ENCODE results near the gene SLC38A6. TPM values are rescaled to one million over a fixed set of nuclear protein-coding genes. Genes with fewer than 3 reads are reported as not detected.

The SLC38A6 gene
- total and polyA plus RNA-seq, 12 donors: 2.6 to 8.9 (median 3.6) TPM

DNA sequence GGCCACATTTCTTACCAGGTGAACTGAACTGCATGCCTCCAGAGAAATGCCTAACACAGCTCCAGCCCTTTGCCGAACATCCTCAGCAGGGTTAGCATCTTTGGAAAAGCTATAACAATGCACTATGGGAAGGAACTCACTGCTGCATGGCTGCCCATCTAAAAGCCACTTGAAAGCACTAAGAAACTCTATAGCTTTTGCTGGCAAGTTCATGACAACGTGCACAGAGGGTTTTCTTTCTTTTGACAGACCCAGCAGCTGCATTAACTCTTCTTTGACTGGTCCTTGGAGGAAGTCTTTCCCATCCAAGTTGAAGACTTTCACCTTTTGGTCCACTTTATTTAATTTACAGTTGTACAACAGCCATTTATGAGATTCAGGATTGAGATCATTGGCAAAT, 5.5 kb upstream of the SLC38A6 start:
- Histone ChIP-seq H3K4me3 (no peak overlapping the region), H3K27ac (no peak overlapping the region), H3K27me3 (no peaks in the 10 kb centered on the region), H3K4me1 (peaks cover 3 to 30% (median 19%) of the 10 kb centered on the region in 9 donors), H3K36me3 (peaks cover 0 to 59% (median 7%) of the 10 kb centered on the region in 9 donors), H3K9me3 (no peaks in the 10 kb centered on the region)
- 46 to 53% methylated on average over 2 of the region's 2 CpGs for WGBS, 2 donors
- TF ChIP-seq, protein P1, sequence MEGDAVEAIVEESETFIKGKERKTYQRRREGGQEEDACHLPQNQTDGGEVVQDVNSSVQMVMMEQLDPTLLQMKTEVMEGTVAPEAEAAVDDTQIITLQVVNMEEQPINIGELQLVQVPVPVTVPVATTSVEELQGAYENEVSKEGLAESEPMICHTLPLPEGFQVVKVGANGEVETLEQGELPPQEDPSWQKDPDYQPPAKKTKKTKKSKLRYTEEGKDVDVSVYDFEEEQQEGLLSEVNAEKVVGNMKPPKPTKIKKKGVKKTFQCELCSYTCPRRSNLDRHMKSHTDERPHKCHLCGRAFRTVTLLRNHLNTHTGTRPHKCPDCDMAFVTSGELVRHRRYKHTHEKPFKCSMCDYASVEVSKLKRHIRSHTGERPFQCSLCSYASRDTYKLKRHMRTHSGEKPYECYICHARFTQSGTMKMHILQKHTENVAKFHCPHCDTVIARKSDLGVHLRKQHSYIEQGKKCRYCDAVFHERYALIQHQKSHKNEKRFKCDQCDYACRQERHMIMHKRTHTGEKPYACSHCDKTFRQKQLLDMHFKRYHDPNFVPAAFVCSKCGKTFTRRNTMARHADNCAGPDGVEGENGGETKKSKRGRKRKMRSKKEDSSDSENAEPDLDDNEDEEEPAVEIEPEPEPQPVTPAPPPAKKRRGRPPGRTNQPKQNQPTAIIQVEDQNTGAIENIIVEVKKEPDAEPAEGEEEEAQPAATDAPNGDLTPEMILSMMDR (IDR thresholded peaks at IDR 0.05): no peak
- ATAC-seq (no peak), DNase-seq (no peak)
- intact Hi-C loops (cut with DNase I): no loop called here

DNA sequence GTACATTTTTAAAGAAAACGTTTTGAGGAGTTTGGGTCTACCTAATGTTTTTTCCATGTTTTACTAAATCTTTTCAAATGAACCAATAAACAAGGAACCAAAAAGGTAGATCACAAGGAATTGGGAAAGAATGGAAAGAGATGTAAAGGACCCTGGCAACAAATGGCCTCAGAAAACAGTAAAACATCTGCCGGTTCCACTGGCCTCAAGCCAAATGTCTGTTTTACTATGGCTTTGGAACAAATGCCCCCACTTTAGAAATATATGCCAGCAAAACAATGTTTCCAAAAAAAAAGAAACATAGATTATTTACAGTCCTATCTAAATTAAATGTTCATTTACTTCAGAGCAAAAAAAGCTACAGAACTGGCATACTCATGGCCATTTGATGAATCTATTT, 3.2 kb upstream of the SLC38A6 start:
- Histone ChIP-seq H3K4me1 (peaks cover 3 to 44% (median 33%) of the 10 kb centered on the region in 9 donors), H3K27ac (no peak overlapping the region), H3K36me3 (peaks cover 0 to 48% (median 7%) of the 10 kb centered on the region in 9 donors), H3K9me3 (no peaks in the 10 kb centered on the region), H3K4me3 (no peak overlapping the region), H3K27me3 (no peaks in the 10 kb centered on the region)
- TF ChIP-seq, protein P1 (IDR thresholded peaks at IDR 0.05): no peak
- no peak for ATAC-seq
- intact Hi-C loops (cut with DNase I): no loop called here
- no peak for DNase-seq
- 56 to 60% methylated on average over 2 of the region's 2 CpGs for WGBS, 2 donors

DNA sequence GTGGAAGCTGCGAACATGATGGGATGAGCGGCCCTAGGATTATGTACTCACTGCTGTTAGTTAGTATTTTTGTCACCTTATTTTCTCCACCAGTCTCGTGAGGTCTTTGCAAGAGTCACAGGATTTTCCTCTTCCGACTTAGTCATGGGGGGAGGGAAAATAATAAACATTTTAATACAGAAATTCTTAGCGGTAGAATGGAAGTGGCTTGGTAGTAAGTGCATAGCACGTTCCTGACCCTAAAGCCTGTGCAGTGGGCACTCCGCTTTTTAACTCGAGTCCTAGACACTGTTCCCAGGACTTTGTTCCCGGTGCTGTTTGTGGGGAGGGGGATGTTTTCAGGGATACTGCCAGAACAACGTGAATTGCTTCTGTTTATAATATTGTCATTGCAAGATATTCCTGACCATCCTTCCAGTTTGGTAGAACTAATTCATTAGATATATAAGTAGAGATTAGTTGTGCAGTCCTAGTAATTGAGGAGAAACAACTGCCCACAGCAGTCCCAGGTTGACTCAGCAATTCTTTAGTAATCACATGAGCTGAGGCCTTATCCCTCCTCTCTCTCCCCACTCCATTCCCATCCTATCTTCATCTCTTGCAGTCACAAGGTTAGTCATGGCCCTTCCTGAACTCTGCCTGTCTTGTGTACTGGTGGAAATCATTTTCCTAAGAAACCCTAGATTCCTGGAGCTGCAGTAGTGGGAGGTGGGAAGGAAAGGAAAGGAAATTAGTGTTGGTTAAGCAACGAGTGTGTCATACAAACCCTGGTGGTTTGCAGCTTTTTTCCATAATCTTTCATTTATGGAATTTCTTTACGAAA, 799 bp downstream of the SLC38A6 start:
- intact Hi-C loops (cut with DNase I): loop anchor here in 3 of 10 donors (5.0 to 10.0 kb wide), 4 partner anchors 120 to 260 kb away; partner anchors contain the start of genes SIX4 (in 2 of the 3) and MNAT1 (in 1 of the 3)

DNA sequence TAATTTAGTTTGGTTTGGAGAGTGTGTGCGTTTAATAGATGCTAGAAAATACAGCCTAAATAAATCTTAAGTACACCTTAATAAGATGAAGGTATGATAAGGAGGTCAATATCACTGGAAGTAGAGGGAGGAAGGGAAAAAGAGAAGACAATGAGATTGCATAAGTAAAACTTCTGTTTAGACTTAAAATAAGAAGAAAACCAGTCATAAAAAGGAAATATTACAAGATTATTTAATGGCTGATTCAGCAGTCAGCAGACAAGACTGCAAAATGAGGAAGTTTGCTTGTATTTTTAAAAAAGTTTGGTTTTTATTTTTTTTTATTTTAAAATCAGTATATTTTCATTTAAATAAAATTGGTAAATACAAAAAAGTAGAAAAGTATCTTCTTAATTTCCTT, 3.2 kb downstream of the SLC38A6 start:
- Histone ChIP-seq H3K4me1 (peaks cover 3 to 39% (median 23%) of the 10 kb centered on the region in 9 donors), H3K9me3 (no peaks in the 10 kb centered on the region), H3K4me3 (peak overlapping the region in 1 of 10 donors; percentile 6), H3K27ac (peak overlapping the region in 1 of 10 donors; percentile 90), H3K36me3 (peaks cover 0 to 48% (median 0%) of the 10 kb centered on the region in 9 donors), H3K27me3 (no peaks in the 10 kb centered on the region)
- no peak for ATAC-seq
- TF ChIP-seq, protein P1 (IDR thresholded peaks at IDR 0.05): no peak
- intact Hi-C loops (cut with DNase I): loop anchor here in 3 of 10 donors (5.0 to 10.0 kb wide), 4 partner anchors 122 to 262 kb away; partner anchors contain the start of genes SIX4 (in 2 of the 3) and MNAT1 (in 1 of the 3)
- DNase-seq: no peak
- WGBS, 2 donors: 86 to 95% methylated on average over 1 of the region's 1 CpG

More for the DNA sequence above, 799 bp downstream of the SLC38A6 start:
- Histone ChIP-seq H3K4me3 (peak overlapping the region; percentile 53 to 85 (median 76)), H3K27me3 (no peaks in the 10 kb centered on the region), H3K36me3 (peaks cover 0 to 33% (median 0%) of the 10 kb centered on the region in 9 donors), H3K4me1 (peaks cover 3 to 52% (median 33%) of the 10 kb centered on the region in 9 donors), H3K9me3 (no peaks in the 10 kb centered on the region), H3K27ac (peak overlapping the region; percentile 42 to 91 (median 86))
- ATAC-seq (peak in 3 of 8 donors; percentile 28 to 46 (median 30)), DNase-seq (no peak)
- 10 to 11% methylated on average over 12 of the region's 12 CpGs for WGBS, 2 donors
- TF ChIP-seq, protein P1 (IDR thresholded peaks at IDR 0.05): no peak
